MM.1S (cell line): ENCODE results near the gene EVL.

ENCODE experiments used
- CTCF ChIP-seq: fragments of 300-600 bp; sonication (generic); IDR thresholded peaks from 2 replicates; pipeline ENCODE4 v1.5.1; 2016; ENCODE audit warnings: antibody characterized with exemption, low read length, mixed read lengths
- EZH2 ChIP-seq: fragments of 300-600 bp; sonication (generic); optimal IDR thresholded peaks from 2 replicates; pipeline ENCODE3; 2017; ENCODE audit warnings: low read depth, mild to moderate bottlenecking, antibody characterized with exemption, low read length, mixed read lengths
- EZH2phosphoT487 ChIP-seq: fragments of 300-600 bp; sonication (generic); IDR thresholded peaks from 2 replicates; pipeline ENCODE4 v1.6.1; 2018; ENCODE audit warnings: antibody characterized with exemption, low read length

GRCh38 chr14:100080206-100080605 lies 15.0 kb downstream of the EVL start:
- TF ChIP-seq EZH2 (no peak), EZH2phosphoT487 (no peak), CTCF (no peak)
